ENCODE data around the gene CCDC61. TPM values are rescaled to one million over a fixed set of nuclear protein-coding genes. Genes with fewer than 3 reads are reported as not detected.

CCDC61 gene
- total and polyA plus RNA-seq, 2 of the 8 experiments (the other 6 are each of a cell fraction or from before 2014, with no cell fraction given), result 7.8 to 17.4 TPM

GRCh38 chr19:45975306-45976070 is 19.8 kb upstream of the CCDC61 start (continued):
- TF ChIP-seq ATF2 (IDR thresholded peaks at IDR 0.05; ENCODE audit: low read length) (no peak), SUZ12 (IDR thresholded peaks at IDR 0.05; ENCODE audit: low read length) (no peak), TCF12 (IDR thresholded peaks at IDR 0.05; ENCODE audit: low read depth, low read length) (no peak), KDM5A (IDR thresholded peaks at IDR 0.05; ENCODE audit: low read length) (no peak), SIRT6 (IDR thresholded peaks at IDR 0.05; ENCODE audit: low read length) (no peak), BCL11A (IDR thresholded peaks at IDR 0.05; ENCODE audit: low read depth in 2 of 2, low read length in 2 of 2) (no peak), HDAC2 (IDR thresholded peaks at IDR 0.05; ENCODE audit: borderline replicate concordance in 1 of 2, low read depth in 2 of 2, low read length in 2 of 2) (no peak), SP2 (IDR thresholded peaks at IDR 0.05; ENCODE audit: low read length) (no peak), KDM1A (IDR thresholded peaks at IDR 0.05; ENCODE audit: borderline replicate concordance, low read length) (no peak; the same call in 1 of the 2 replicates), CTBP2 (IDR thresholded peaks at IDR 0.05; ENCODE audit: borderline replicate concordance, insufficient read depth, insufficient read length, low read length) (no peak), BACH1 (IDR thresholded peaks at IDR 0.05; ENCODE audit: low read length) (no peak), MAFK (IDR thresholded peaks at IDR 0.05; ENCODE audit: low read depth, low read length) (no peak)

All from H1 (cell line).